ENCODE measurements around the gene MADCAM1. TPM values are rescaled to one million over a fixed set of nuclear protein-coding genes. Genes with fewer than 3 reads are reported as not detected.

The MADCAM1 gene
- 0.17 to 0.42 TPM (median 0.31 TPM) in 5 replicates for total RNA-seq (2022; extraction: Qiagen RNA extraction; ENCODE audit: low read depth)

DNA sequence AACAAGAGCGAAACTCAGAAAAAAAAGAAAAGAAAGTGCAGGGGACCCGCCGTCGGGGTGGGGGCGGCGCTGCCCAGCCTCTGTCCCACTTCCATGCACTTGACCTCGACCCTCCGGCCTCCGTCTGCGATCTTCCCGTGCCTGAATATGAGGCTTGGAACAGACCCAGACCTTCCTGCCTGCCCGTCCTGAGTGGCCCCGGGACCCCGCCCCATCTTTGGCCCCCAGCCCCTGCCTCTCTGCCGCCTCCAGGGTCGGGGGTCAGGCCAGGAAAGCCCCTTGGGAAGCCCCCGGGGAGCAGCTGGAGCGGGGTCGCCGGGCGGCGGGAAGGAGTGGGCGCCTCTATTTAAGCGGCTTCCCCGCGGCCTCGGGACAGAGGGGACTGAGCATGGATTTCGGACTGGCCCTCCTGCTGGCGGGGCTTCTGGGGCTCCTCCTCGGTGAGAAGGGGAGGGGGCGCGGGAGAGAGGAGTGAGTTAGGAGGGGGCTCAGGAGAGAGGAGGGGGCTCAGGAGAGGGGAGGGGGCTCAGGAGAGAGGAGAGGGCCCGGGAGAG, at the start of gene MADCAM1:
MADCAM1 (plus strand) TSS at position 375 of the 554 bp plus-strand sequence; CDS start at position 389, 14 bp downstream.

DNA sequence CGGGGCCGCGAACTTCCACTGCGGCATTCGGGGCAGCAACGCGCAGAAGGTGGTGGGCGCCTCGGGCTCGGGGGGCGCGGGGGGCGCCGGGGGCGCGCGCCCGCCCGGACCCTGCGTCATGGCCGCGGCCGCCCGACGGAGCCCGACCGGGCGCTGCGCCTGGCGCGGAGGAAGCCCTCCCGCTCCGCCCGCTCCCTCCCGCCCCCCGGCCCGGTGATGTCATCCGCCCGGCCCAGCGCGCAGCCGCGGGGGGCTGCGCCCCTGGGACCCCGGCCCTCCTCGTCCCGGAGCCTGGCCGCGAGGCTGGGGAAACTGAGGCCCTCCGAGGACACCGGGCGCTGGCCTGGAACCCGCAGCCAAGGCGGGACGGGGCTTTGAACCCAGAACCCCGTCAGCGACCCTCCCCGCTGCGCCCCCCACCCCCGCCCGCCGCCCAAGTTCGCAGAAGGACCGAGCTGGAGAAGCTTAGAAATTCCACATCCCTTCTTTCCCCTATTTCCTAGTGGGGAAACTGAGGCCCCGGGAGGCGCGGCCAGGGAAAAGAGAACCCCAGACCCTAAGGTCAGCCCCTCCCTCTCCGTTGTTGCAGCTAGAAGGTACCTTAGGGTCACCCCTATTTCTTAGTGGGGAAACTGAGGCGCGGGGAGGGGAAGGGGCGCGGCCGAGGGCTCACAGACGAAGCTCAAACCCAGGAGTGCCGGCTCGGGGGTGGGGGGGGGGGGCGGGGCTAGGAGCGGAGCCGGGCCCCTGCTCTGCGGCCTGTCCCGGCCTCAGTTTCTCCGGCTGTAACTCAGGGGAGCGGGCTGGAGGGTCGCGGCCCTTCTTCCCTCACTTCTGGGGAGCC, 35.2 kb upstream of the MADCAM1 start, which contains the start of gene SHC2:
SHC2 (minus strand) TSS at position 157 of the 844 bp plus-strand sequence; CDS start at position 120, 37 bp downstream.

DNA sequence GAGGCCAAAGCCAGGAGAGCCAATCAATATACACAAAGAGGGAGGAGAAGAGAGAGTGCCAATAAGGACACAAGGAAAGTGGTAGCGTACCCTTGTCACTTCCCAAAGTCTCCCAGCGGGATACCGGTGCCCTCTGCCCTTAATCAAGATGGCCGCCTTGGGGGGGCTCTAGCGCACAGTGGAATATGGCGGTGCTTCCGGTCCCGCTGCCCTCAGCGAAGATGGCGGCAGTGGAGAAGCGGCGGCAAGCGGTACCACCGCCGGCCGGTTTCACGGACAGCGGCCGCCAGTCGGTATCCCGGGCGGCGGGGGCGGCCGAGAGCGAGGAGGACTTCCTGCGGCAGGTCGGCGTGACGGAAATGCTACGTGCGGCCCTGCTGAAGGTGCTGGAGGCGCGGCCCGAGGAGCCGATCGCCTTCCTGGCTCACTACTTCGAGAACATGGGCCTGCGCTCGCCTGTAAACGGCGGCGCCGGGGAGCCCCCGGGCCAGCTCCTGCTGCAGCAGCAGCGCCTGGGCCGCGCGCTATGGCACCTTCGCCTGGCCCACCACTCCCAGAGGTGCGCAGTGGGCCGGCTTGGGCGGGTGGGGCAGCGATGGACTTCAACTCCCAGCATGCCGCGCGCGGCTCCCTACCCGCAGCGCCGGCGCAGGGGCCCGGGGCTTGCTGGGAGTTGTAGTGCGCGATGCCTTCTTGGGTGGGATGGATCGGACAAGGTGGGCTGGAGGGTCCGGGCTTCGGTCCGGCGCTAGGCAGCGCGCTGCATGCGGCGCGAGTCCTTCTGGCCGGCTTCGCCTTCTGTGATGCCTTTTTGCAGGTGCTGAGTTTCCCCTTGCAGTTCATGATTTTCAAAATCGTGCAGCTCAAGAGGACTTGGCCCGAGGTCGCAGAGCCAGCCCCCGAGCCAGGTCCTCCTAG, 11.3 kb downstream of the MADCAM1 start, which contains the start of gene TPGS1:
TPGS1 (plus strand) TSS at position 212 of the 918 bp plus-strand sequence; CDS start at position 222, 10 bp downstream.

DNA sequence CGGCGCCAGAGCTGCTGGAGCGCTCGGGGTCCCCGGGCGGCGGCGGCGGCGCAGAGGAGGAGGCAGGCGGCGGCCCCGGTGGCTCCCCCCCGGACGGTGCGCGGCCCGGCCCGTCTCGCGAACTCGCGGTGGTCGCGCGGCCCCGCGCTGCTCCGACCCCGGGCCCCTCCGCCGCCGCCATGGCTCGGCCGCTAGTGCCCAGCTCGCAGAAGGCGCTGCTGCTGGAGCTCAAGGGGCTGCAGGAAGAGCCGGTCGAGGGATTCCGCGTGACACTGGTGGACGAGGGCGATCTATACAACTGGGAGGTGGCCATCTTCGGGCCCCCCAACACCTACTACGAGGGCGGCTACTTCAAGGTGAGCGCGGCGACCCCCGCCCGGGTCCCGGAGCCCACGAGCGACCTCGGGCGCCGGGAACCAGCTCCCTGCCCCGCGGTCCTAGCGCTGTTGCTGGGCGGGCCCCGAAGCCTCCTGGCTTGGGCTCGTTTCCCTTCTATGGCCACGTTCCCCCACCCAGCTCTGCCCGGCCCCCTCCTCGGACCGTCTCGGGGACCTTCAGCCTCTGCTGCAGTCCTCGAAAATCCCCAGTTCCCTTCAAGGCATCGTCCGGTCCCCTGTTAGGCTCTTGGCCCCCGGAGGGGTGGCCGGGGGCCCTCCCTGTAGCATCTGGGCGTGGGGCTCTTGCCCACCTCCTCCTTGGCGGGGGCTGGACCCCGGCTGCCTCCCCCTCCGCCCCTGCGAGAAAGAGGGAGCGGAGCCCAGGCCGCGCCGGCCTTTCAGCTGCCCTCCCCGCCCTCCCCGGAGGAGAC, 35.7 kb downstream of the MADCAM1 start, which contains the start of gene CDC34:
CDC34 (plus strand) TSS at position 8 of the 808 bp plus-strand sequence; CDS start at position 180, 172 bp downstream.

DNA sequence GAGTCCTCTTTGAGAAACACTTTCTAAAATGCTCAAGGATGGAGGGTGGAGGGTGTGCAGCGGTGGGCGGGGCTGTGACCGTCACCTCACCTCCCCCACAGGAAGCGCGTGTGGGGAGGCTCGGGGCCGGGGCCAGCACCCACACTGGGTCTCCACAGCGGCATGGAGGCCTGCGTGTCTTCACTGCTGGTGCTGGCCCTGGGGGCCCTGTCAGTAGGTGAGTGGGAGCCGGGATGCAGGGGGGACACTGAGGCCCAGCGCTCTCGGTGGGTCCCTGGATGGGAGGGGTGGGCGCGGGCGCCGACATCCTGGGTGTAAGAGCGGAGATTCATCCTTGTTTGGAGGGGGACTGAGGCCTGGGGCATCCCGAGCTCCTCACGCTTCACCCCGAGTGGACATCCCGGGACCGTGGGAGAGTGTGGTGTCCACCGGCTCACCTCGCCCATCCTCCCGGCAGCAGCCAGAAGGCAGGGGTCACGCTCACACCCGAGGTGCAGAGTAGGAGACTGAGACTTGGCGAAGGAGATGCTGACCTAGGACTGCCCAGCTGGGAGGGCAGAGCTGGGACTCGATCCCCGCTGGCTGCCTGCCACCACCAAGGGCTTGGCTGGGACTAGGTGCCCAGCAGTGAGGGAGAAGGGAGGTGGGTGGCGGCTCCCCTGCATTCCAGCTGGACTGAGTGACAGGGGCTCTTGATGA, 47.8 kb downstream of the MADCAM1 start, which contains the start of gene GZMM:
GZMM (plus strand) TSS at position 144 of the 699 bp plus-strand sequence; CDS start at position 163, 19 bp downstream.

Other genes with a start within 250 kb of the MADCAM1 start
- gene PLPP2, start 205.1 kb upstream of the MADCAM1 start, total RNA-seq (2022; extraction: Qiagen RNA extraction; ENCODE audit: low read depth): 89.1 to 113 TPM (median 104 TPM) in 5 replicates
- 17.8 to 23.8 TPM (median 19.7 TPM) in 5 replicates for gene MIER2, start 151.7 kb upstream of the MADCAM1 start, total RNA-seq (2022; extraction: Qiagen RNA extraction; ENCODE audit: low read depth)
- gene C2CD4C, start 87.3 kb upstream of the MADCAM1 start, total RNA-seq (2022; extraction: Qiagen RNA extraction; ENCODE audit: low read depth): 0.22 to 0.60 TPM (median 0.58 TPM) in 5 replicates
- gene SHC2, start 35.5 kb upstream of the MADCAM1 start, total RNA-seq (2022; extraction: Qiagen RNA extraction; ENCODE audit: low read depth): 0.82 to 1.1 TPM (median 0.95 TPM) in 5 replicates
- gene TPGS1, start 11.0 kb downstream of the MADCAM1 start, total RNA-seq (2022; extraction: Qiagen RNA extraction; ENCODE audit: low read depth): 10.7 to 15.7 TPM (median 14.1 TPM) in 5 replicates
- 67.0 to 104 TPM (median 93.1 TPM) in 5 replicates for gene CDC34, start 35.3 kb downstream of the MADCAM1 start, total RNA-seq (2022; extraction: Qiagen RNA extraction; ENCODE audit: low read depth)
- 0.23 to 0.31 TPM (median 0.26 TPM) in 5 replicates for gene GZMM, start 47.6 kb downstream of the MADCAM1 start, total RNA-seq (2022; extraction: Qiagen RNA extraction; ENCODE audit: low read depth)
- gene BSG, start 76.1 kb downstream of the MADCAM1 start, total RNA-seq (2022; extraction: Qiagen RNA extraction; ENCODE audit: low read depth): 669 to 733 TPM (median 672 TPM) in 5 replicates
- gene HCN2, start 93.4 kb downstream of the MADCAM1 start, total RNA-seq (2022; extraction: Qiagen RNA extraction; ENCODE audit: low read depth): 30.9 to 43.9 TPM (median 36.4 TPM) in 5 replicates
- 64.0 to 104 TPM (median 94.3 TPM) in 5 replicates for gene POLRMT, start 137.1 kb downstream of the MADCAM1 start, total RNA-seq (2022; extraction: Qiagen RNA extraction; ENCODE audit: low read depth)
- gene FGF22, start 143.4 kb downstream of the MADCAM1 start, total RNA-seq (2022; extraction: Qiagen RNA extraction; ENCODE audit: low read depth): 0.32 to 0.97 TPM (median 0.76 TPM) in 5 replicates
- 59.2 to 69.6 TPM (median 63.5 TPM) in 5 replicates for gene RNF126, start 166.7 kb downstream of the MADCAM1 start, total RNA-seq (2022; extraction: Qiagen RNA extraction; ENCODE audit: low read depth)
- gene FSTL3, start 179.9 kb downstream of the MADCAM1 start, total RNA-seq (2022; extraction: Qiagen RNA extraction; ENCODE audit: low read depth): 126 to 139 TPM (median 135 TPM) in 5 replicates
- gene PRSS57, start 199.0 kb downstream of the MADCAM1 start, total RNA-seq (2022; extraction: Qiagen RNA extraction; ENCODE audit: low read depth): 0.09 to 0.31 TPM (median 0.12 TPM) in 4 of 5 replicates, not detected in the other
- 11.5 to 17.0 TPM (median 13.6 TPM) in 5 replicates for gene PALM, start 212.4 kb downstream of the MADCAM1 start, total RNA-seq (2022; extraction: Qiagen RNA extraction; ENCODE audit: low read depth)

Measured in A549 treated with DMSO at 1 μM for 4 hours (cell line).